GM18951 (cell line): ENCODE results near the gene PLCB3.

Experiments used
- POLR2A ChIP-seq: IDR thresholded peaks from 4 replicates; pipeline ENCODE4 v1.6.1; 2011; ENCODE audit warnings: mild to moderate bottlenecking; ENCODE audit not compliant: insufficient read length, insufficient read depth; ENCODE audit errors: extremely low read depth
- in situ Hi-C: fragments of 300-500 bp; cut with MboI; formaldehyde crosslinking; loops from one replicate; pipeline ENCODE4 v1.12.0; 2022; ENCODE audit warnings: low sequenced_read_pairs, mixed read lengths, inconsistent platforms; ENCODE audit not compliant: unreplicated experiment

Gene PLCB3

GRCh38 chr11:64278576-64279190 lies 27.4 kb downstream of the PLCB3 start:
- TF ChIP-seq POLR2A, result no peak
- in situ Hi-C loops, result no loop called here

GRCh38 chr11:64281957-64282770 lies 30.8 kb downstream of the PLCB3 start:
- in situ Hi-C loops, result no loop called here
- TF ChIP-seq POLR2A, result no peak

GRCh38 chr11:64283092-64283491 lies 31.8 kb downstream of the PLCB3 start:
- in situ Hi-C loops, result no loop called here
- TF ChIP-seq POLR2A, result no peak

- in situ Hi-C loops, result no loop called here
Measured at GRCh38 chr11:64284048-64284961, 33.0 kb downstream of the PLCB3 start, which contains the start of gene BAD. Gene BAD (minus strand): TSS chr11:64284665. CDS start chr11:64284368, 297 bp downstream.

DNA sequence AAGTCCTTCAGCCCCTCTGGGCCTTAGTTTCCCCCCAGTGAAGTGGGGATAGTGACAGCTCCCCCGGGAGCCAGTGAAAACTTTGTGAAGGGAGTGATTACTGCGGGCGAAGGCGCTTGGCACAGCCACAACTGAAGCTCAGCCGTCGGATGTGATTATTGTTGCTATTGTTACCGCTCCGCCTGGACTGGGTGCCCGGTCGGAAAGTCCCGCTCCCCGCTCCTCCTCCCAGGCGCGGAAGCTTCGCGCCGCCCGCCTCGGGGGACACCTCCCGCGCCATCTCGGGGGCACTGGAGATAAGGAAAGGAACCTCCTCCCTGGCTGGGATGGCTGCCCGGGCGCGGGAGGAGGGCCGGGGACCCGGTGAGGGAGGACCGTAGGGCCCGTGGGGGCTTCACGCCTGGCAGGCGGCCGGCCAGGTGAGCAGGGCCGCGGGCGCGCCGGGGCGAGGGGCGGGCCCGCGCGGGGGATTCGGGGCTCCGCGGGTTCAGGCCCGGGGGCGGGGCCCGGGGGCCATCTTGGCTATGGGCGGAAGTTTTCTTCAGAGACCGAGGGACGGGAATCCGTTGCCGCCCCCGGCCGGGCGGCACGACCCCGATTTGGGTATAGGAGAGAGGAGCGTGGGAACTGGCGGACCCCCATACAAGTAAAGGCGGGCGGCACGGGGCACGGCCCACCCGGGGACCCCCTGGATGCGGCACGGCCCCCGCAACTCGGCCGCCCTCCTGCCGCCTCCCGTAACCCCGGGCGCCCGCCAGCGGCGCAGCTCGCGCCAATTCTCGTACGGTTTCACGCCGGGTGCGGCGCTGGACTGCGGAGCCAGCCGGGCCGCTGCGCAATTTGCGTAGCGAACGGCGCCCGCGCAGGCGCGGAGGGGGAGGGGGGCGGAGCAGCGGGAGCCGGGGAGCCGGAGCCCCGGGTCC lies 33.9 kb downstream of the PLCB3 start, which contains the start of gene GPR137:
Gene GPR137 (plus strand): TSS at position 887 of the 923 bp plus-strand sequence. CDS start 677 bp downstream, outside the sequence.
- peak; percentile 55 for TF ChIP-seq POLR2A
- in situ Hi-C loops, result no loop called here

More at GRCh38 chr11:64284048-64284961, 33.0 kb downstream of the PLCB3 start, which contains the start of gene BAD:
- peak; percentile 69 for TF ChIP-seq POLR2A

DNA sequence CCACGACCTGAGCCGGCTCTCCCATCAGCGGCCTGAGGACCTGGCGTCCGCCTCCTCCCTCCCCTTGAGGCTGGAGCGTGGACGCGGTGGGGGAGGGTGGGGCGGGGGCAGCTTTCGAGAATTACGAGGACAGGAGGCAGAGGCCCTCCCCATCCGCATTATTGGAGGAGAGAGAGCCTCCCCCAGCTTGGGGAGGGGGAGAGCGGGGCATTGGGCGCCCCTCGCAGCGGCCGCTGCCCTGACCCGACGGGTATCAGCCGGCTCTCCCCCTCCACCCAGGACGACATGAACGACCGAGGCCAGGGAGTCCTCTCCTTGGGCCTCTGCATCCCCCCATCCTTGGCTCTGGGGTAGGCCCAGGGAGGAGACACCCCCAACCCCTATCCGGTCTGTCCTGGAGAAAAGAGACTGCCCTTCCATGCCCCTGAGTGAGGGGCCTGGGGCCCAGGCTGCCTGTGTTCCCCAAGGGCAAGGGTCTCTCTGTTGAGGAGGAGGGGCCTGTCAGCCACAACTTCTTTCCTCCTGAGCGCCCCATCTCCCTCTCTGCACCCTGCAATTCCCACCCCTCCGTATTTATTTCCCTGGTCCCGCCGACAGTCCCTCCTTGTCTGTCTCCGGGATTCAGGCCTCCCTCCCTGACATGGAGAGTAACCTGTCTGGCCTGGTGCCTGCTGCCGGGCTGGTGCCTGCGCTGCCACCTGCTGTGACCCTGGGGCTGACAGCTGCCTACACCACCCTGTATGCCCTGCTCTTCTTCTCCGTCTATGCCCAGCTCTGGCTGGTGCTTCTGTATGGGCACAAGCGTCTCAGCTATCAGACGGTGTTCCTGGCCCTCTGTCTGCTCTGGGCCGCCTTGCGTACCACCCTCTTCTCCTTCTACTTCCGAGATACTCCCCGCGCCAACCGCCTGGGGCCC lies 34.8 kb downstream of the PLCB3 start:
- in situ Hi-C loops, result no loop called here
- no peak for TF ChIP-seq POLR2A

DNA sequence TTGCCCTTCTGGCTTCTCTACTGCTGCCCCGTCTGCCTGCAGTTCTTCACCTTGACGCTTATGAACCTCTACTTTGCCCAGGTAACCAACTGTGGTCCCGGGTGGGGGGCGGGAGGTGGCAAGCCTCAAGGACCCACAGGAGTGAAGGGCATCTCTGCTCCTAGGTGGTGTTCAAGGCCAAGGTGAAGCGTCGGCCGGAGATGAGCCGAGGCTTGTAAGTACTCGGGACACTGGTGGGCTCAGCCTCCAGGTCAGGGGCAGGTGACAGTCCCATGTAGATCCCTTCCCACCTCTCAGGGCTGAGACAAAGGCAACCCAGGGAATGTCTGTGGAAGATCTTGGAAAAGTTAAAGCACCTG lies 35.5 kb downstream of the PLCB3 start:
- in situ Hi-C loops, result no loop called here
- no peak for TF ChIP-seq POLR2A

- TF ChIP-seq POLR2A, result no peak
- in situ Hi-C loops, result no loop called here
Measured at GRCh38 chr11:64287676-64288352, 36.5 kb downstream of the PLCB3 start.

DNA sequence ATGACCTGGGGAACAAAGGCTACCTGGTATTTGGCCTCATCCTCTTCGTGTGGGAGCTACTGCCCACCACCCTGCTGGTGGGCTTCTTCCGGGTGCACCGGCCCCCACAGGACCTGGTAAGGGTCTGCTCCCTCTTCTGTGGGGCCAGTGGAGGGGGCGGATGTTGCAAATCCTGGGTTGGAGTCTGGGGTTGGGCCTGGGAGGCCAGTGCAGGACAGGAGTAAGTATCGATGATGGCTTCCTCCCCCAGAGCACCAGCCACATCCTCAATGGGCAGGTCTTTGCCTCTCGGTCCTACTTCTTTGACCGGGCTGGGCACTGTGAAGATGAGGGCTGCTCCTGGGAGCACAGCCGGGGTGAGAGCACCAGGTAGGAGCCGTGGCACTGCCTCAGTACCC lies 37.0 kb downstream of the PLCB3 start:
- in situ Hi-C loops, result no loop called here
- TF ChIP-seq POLR2A, result no peak

GRCh38 chr11:64289002-64289564 lies 37.8 kb downstream of the PLCB3 start:
- no peak for TF ChIP-seq POLR2A
- in situ Hi-C loops, result no loop called here
